Loucy (cell line): Measurements from ENCODE around the gene DLGAP1.

Source experiments
- H2AFZ ChIP-seq: fragments of 200-600 bp; sonication (generic); 2 replicates; pipeline ENCODE4 v1.6.0; 2016; ENCODE audit warnings: antibody characterized with exemption, mild to moderate bottlenecking, low read length, moderate library complexity
- H3F3A ChIP-seq: fragments of 200-600 bp; 2 replicates; pipeline ENCODE4 v1.6.0; 2016; ENCODE audit warnings: antibody characterized with exemption, low read depth, mild to moderate bottlenecking
- H3K27me3 ChIP-seq: fragments of 200-600 bp; sonication (generic); 2 replicates; pipeline ENCODE4 v1.6.1; 2014; ENCODE audit warnings: low read length, mild to moderate bottlenecking; ENCODE audit not compliant: insufficient read depth, poor library complexity, severe bottlenecking
- H3K36me3 ChIP-seq: fragments of 200-600 bp; sonication (generic); 2 replicates; pipeline ENCODE4 v1.6.1; 2016; ENCODE audit warnings: low read length; ENCODE audit not compliant: insufficient read depth
- H3K4me1 ChIP-seq: fragments of 200-600 bp; sonication (generic); 2 replicates; pipeline ENCODE4 v1.5.1; 2014; ENCODE audit warnings: low read length, mild to moderate bottlenecking; ENCODE audit not compliant: insufficient read depth, poor library complexity, severe bottlenecking
- H3K4me2 ChIP-seq: fragments of 200-600 bp; sonication (generic); 2 replicates; pipeline ENCODE4 v1.6.0; 2014; ENCODE audit warnings: antibody characterized with exemption, low read length, low read depth, mild to moderate bottlenecking; ENCODE audit not compliant: poor library complexity, severe bottlenecking
- H3K4me3 ChIP-seq: fragments of 200-600 bp; sonication (generic); 2 replicates; pipeline ENCODE4 v1.5.1; 2014; ENCODE audit warnings: low read length, mild to moderate bottlenecking, mixed read lengths; ENCODE audit not compliant: poor library complexity, severe bottlenecking
- H3K79me2 ChIP-seq: fragments of 200-600 bp; sonication (generic); 2 replicates; pipeline ENCODE4 v1.6.1; 2014; ENCODE audit warnings: low read length; ENCODE audit not compliant: insufficient read depth
- H3K9ac ChIP-seq: fragments of 200-600 bp; sonication (generic); 2 replicates; pipeline ENCODE4 v1.6.0; 2014; ENCODE audit warnings: mild to moderate bottlenecking, low read depth, low read length, moderate library complexity; ENCODE audit not compliant: poor library complexity, severe bottlenecking
- H3K9me2 ChIP-seq: fragments of 200-600 bp; sonication (generic); replicated peaks from 2 replicates; pipeline ENCODE4 v1.6.1; 2016; ENCODE audit warnings: low read depth, low read length, mixed read lengths
- H3K9me3 ChIP-seq: fragments of 200-600 bp; sonication (generic); 2 replicates; pipeline ENCODE4 v1.6.1; 2014; ENCODE audit warnings: mild to moderate bottlenecking, antibody characterized with exemption, low read length, low read depth; ENCODE audit not compliant: insufficient read depth
- H4K20me1 ChIP-seq: fragments of 200-600 bp; sonication (generic); 2 replicates; pipeline ENCODE4 v1.6.0; 2014; ENCODE audit warnings: antibody characterized with exemption, low read length, mild to moderate bottlenecking; ENCODE audit not compliant: insufficient read depth, poor library complexity, severe bottlenecking
- CTCF ChIP-seq: fragments of 200-600 bp; sonication (generic); conservative IDR thresholded peaks from 2 replicates; pipeline ENCODE4 v1.5.1; 2014; ENCODE audit warnings: mild to moderate bottlenecking, antibody characterized with exemption, low read length
- EZH2phosphoT487 ChIP-seq: fragments of 200-600 bp; IDR thresholded peaks from 2 replicates; pipeline ENCODE4 v1.6.1; 2018; ENCODE audit warnings: antibody characterized with exemption, mild to moderate bottlenecking, moderate library complexity, borderline replicate concordance

The DLGAP1 gene

GRCh38 chr18:3757361-3757760, 697.7 kb downstream of the DLGAP1 start:
- Histone ChIP-seq H3F3A (no peaks in the 10 kb centered on the region), H3K9ac (no peak overlapping the region), H3K36me3 (no peaks in the 10 kb centered on the region), H3K9me3 (no peaks in the 10 kb centered on the region), H2AFZ (no peak overlapping the region), H3K79me2 (no peaks in the 10 kb centered on the region), H3K4me1 (no peaks in the 10 kb centered on the region), H3K4me2 (no peak overlapping the region), H3K27me3 (no peaks in the 10 kb centered on the region), H4K20me1 (no peaks in the 10 kb centered on the region), H3K4me3 (no peak overlapping the region), H3K9me2 (no peaks in the 10 kb centered on the region)
- no peak for TF ChIP-seq EZH2phosphoT487
- no peak for TF ChIP-seq CTCF

DNA sequence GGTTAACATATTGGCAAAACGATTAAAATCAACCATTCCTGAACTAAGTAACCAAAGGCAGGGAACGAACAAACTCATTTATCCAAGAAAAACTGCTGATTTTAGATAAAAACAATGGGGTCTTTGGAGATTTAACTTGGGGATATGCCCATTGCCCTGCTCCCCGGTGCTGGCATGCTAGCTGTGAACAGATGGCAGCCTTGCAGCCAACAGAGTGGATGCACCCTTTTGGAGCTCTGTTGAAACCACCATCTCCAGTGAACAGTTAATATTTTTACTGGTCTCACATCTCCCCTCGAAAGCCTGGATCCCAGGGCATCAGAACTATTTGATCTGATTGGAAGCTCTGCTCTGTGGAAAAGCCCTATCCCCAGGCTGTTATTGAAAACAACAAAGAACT, 702.0 kb downstream of the DLGAP1 start:
- H3K4me3 ChIP-seq: no peak overlapping the region
- no peak for TF ChIP-seq EZH2phosphoT487
- no peak for TF ChIP-seq CTCF
- H3K9me2 ChIP-seq: no peaks in the 10 kb centered on the region
- H3K9ac ChIP-seq: no peak overlapping the region
- no peak overlapping the region for H2AFZ ChIP-seq
- no peaks in the 10 kb centered on the region for H3K36me3 ChIP-seq
- no peaks in the 10 kb centered on the region for H3F3A ChIP-seq
- H3K9me3 ChIP-seq: no peaks in the 10 kb centered on the region
- no peaks in the 10 kb centered on the region for H4K20me1 ChIP-seq
- no peak overlapping the region for H3K4me2 ChIP-seq
- H3K79me2 ChIP-seq: no peaks in the 10 kb centered on the region
- H3K27me3 ChIP-seq: no peaks in the 10 kb centered on the region
- no peaks in the 10 kb centered on the region for H3K4me1 ChIP-seq

GRCh38 chr18:3748086-3748485, 707.0 kb downstream of the DLGAP1 start:
- no peaks in the 10 kb centered on the region for H3K9me2 ChIP-seq
- H3K4me2 ChIP-seq: no peak overlapping the region
- H3K36me3 ChIP-seq: no peaks in the 10 kb centered on the region
- H3K27me3 ChIP-seq: no peaks in the 10 kb centered on the region
- no peaks in the 10 kb centered on the region for H4K20me1 ChIP-seq
- H2AFZ ChIP-seq: no peak overlapping the region
- H3K4me1 ChIP-seq: no peaks in the 10 kb centered on the region
- H3F3A ChIP-seq: no peaks in the 10 kb centered on the region
- H3K79me2 ChIP-seq: no peaks in the 10 kb centered on the region
- H3K9me3 ChIP-seq: no peaks in the 10 kb centered on the region
- no peak overlapping the region for H3K9ac ChIP-seq
- TF ChIP-seq CTCF: no peak
- TF ChIP-seq EZH2phosphoT487: no peak
- H3K4me3 ChIP-seq: no peak overlapping the region
